Cardiac fibroblast (primary cell): ENCODE results near the gene MAP2K6.

Experiments
- DNase-seq, 2 donors: peaks; one replicate each; pipeline versions ENCODE4 v3.0.0 to v3.0.0-alpha.2; 2010; ENCODE audit warnings: low read depth in 2 of 2
- H3K4me3 ChIP-seq, 2 donors: replicated peaks in 1 of 2; 1 replicate in 1 of 2; 2 replicates in 1 of 2; pipeline ENCODE4 v1.5.1; 2011; ENCODE audit warnings: low read depth in 2 of 2, low read length in 2 of 2, mild to moderate bottlenecking in 2 of 2, moderate library complexity in 1 of 2
- CTCF ChIP-seq: IDR thresholded peaks from one replicate; pipeline ENCODE4 v1.5.1; 2011; ENCODE audit warnings: low read depth, mild to moderate bottlenecking, low read length, inconsistent platforms

The MAP2K6 gene

GRCh38 chr17:69561462-69561861 is 147.0 kb downstream of the MAP2K6 start:
- H3K4me3 ChIP-seq, result no peak overlapping the region
- TF ChIP-seq CTCF, result no peak
- DNase-seq, result peak in 1 of 2 donors; percentile 28

DNA sequence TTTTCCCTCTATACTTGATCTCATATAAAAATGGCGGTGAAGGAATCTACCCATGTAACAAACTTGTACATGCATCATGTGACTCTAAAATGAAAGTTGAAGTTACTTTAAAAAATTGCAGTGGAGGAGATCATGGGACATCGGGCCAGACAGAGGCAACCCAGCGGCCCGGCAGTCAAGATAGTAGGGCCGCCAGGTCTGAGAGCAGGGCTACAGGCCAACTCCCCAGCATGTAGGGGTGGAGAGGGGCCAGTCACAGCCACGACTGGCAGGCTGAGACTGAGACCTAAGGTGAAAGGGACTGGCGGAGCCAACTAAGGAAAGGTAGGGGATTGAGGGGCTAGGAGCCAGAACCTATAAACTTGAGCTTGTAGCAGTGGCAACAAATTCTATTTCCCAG is 150.9 kb downstream of the MAP2K6 start:
- no peak overlapping the region for H3K4me3 ChIP-seq
- no peak for DNase-seq
- no peak for TF ChIP-seq CTCF

- TF ChIP-seq CTCF, result no peak
- no peak overlapping the region for H3K4me3 ChIP-seq
- no peak for DNase-seq
Observed at GRCh38 chr17:69567130-69567529, 152.6 kb downstream of the MAP2K6 start.

GRCh38 chr17:69572747-69573146 is 158.2 kb downstream of the MAP2K6 start:
- no peak overlapping the region for H3K4me3 ChIP-seq

DNA sequence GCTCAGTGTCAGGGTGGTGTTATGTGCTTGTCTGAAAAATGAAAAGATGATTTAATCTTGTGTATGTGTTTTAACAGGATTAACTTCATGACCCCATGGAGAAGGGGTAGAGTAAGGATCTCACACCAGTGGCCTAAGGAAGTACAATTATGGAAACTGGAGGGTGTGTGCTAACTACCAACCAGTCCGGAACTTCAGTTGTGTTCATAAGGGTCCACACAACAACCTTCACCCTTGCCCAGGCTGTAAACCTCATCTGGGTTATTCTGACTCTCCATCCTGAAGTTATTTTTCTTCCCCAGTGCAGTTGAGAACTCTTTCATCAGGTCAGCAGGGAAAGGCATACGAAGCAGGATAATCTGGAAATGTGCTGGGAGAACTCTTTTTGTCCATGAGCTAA is 158.9 kb downstream of the MAP2K6 start:
- TF ChIP-seq CTCF, result no peak
- DNase-seq, result no peak
- no peak overlapping the region for H3K4me3 ChIP-seq

More at GRCh38 chr17:69572747-69573146, 158.2 kb downstream of the MAP2K6 start:
- DNase-seq, result no peak
- no peak for TF ChIP-seq CTCF

DNA sequence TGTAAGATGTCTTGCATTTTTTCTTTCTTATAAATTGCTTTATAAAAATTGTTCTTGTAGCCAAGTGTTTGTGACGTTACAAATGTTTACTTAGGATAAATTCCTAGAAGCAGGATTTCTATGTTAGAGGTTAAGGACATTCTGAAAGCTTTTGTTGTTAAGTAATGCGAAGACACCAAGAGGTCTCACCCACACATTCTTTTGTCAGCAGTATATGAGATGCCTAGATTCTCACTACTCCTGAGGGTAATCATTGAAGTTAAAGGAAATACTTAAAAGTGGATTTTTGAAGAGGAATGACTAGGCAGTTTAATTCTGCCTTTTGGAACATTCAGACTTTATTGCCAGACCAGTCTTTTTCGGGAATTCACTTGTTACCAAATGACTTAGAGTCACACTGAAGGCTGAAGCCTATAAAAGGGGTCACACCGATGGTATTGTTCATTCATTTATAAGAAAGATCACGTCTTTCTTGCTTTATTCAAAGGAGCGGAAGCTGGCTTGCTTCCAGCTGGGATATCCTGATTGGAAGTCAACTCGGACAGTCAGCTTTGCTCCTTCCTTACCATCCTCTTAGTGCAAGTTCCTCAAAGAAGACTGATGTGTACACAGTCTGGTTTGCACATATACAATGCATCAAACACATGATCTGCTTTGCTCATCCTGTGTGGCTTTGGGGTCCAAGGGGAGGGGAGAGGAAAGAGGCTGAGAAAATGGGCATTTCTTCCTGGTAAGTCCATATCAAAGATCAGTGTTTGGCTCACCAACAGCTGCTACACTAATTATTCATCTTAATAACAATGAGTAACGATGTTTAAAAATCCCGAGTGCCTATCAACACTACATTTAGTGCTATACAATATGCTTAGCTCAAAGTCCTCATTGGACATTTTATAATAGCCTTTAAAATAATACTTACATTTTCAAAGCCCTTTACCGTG is 160.0 kb downstream of the MAP2K6 start:
- DNase-seq, result peak; percentile 44 to 56
- no peak for TF ChIP-seq CTCF
- no peak overlapping the region for H3K4me3 ChIP-seq
